Mucosa of descending colon (tissue), 3 donors: ENCODE measurements around the gene DNASE1L3. TPM values are rescaled to one million over a fixed set of nuclear protein-coding genes. Genes with fewer than 3 reads are reported as not detected.
"Not testable (repeated sequence)": the region's sequence is repeated elsewhere in the genome, so short reads cannot be mapped to it uniquely, and the experiment has no call there.

Experiments
- ATAC-seq: fragments of 200-7000 bp; cut with Tn5 transposase; one replicate; pipeline ENCODE4 v1.9.1; 2020; ENCODE audit warnings: mild to moderate bottlenecking, moderate library complexity
- DNase-seq, 3 donors: peaks; one replicate each; pipeline ENCODE4 v3.0.0-alpha.2; 2020
- H3K36me3 ChIP-seq: fragments of 200-600 bp; one replicate; pipeline ENCODE4 v1.8.0; 2021; ENCODE audit warnings: low read depth, mild to moderate bottlenecking
- H3K4me1 ChIP-seq: fragments of 200-600 bp; one replicate; pipeline ENCODE4 v1.8.0; 2021; ENCODE audit warnings: low read depth, mild to moderate bottlenecking
- H3K4me3 ChIP-seq: fragments of 200-600 bp; one replicate; pipeline ENCODE4 v1.8.0; 2021; ENCODE audit warnings: mild to moderate bottlenecking
- H3K9me3 ChIP-seq: fragments of 200-600 bp; one replicate; pipeline ENCODE4 v1.8.0; 2021; ENCODE audit warnings: mild to moderate bottlenecking
- intact Hi-C, 2 donors: fragments of 100-400 bp; cut with DNase I in 1 of 2; cut with micrococcal nuclease in 1 of 2; formaldehyde crosslinking; loops; one replicate each; pipeline versions ENCODE4 v1.11.0 to v1.11.1; 2022; cut with DNase I, micrococcal nuclease
- total RNA-seq, 3 donors: library from RNA; stranded (reverse); fragmentation: NEBNext Ultra II Directional in 2 of 3; extraction: Animal tissue kit (Norgen Biotek cat#: 25700) in 2 of 3; gene quantifications; one replicate each; pipeline versions ENCODE4 v1.2.1 to v1.2.4, GENCODE V29; 2021 to 2023
- TF ChIP-seq, protein P1 (sequence below): fragments of 200-600 bp; IDR thresholded peaks from one replicate; pipeline ENCODE4 v1.8.0; 2022; ENCODE audit warnings: antibody characterized with exemption, mild to moderate bottlenecking
- donor health status: DM: no; HTN: no; CAD: no; lungs with moderate emphysema.
- donor health status: DM: no; HTN: no; CAD: no.
- donor health status: DM: no; HTN: yes; CAD: no.

The DNASE1L3 gene
- total RNA-seq, 3 donors from 2014 or later, result 3.3 to 9.6 (median 9.0) TPM

GRCh38 chr3:58230876-58231552 is 20.2 kb upstream of the DNASE1L3 start:
- Histone ChIP-seq H3K9me3 (no peaks in the 10 kb centered on the region), H3K4me3 (no peak overlapping the region), H3K4me1 (no peaks in the 10 kb centered on the region), H3K36me3 (no peaks in the 10 kb centered on the region)
- ATAC-seq, result no peak
- intact Hi-C loops, result no loop called here
- TF ChIP-seq, protein P1, sequence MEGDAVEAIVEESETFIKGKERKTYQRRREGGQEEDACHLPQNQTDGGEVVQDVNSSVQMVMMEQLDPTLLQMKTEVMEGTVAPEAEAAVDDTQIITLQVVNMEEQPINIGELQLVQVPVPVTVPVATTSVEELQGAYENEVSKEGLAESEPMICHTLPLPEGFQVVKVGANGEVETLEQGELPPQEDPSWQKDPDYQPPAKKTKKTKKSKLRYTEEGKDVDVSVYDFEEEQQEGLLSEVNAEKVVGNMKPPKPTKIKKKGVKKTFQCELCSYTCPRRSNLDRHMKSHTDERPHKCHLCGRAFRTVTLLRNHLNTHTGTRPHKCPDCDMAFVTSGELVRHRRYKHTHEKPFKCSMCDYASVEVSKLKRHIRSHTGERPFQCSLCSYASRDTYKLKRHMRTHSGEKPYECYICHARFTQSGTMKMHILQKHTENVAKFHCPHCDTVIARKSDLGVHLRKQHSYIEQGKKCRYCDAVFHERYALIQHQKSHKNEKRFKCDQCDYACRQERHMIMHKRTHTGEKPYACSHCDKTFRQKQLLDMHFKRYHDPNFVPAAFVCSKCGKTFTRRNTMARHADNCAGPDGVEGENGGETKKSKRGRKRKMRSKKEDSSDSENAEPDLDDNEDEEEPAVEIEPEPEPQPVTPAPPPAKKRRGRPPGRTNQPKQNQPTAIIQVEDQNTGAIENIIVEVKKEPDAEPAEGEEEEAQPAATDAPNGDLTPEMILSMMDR, result no peak
- no peak for DNase-seq

DNA sequence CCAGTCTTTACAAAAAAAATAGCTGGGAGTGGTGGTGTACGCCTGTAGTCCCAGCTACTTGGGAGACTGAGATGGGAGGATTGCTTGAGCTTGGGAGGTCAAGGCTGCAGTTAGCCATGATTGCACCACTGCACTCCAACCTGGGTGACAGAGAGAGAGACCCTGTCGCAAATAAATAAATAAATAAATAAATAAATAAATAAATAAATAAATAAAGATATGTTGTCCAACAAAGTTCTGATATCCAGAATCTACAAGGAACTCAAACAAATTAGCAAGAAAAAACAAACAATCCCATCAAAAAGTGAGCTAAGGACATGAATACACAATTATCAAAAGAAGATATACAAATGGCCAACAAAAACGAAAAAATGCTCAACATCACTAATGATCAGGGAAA is 17.2 kb upstream of the DNASE1L3 start:
- intact Hi-C loops, H3K36me3 ChIP-seq, ATAC-seq, H3K4me1 ChIP-seq, H3K4me3 ChIP-seq, H3K9me3 ChIP-seq, DNase-seq: not testable (repeated sequence)

- ATAC-seq (no peak), DNase-seq (no peak)
- intact Hi-C loops, result no loop called here
Observed at GRCh38 chr3:58223855-58224254, 13.1 kb upstream of the DNASE1L3 start.

DNA sequence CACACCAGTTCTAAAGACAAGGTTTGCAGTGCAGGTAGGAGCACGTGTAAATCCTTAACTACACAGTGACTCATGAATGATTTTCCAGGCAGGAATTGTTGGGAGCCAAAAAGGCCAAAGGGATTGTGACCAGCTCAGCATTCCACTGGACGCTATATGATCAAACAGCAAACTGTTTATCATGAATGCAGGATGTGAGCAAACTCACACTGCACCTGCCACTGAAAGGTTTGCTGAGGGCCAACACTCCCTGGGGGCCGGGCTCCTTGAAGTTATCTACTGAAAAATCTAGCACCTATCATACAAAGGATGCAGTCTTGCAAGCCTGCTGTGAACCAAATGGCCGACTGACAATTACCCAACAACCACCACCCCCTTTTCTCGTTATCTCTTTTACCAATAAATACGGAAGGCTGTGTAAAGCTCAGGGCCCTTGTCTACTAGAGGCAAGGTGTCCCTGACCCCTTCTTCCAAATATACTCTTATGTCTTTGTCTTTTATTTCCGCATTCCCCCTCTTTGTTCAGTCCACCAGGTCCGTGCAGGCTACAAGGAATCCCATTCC is 11.5 kb upstream of the DNASE1L3 start:
- DNase-seq (no peak), ATAC-seq (peak; percentile 52)
- TF ChIP-seq, protein P1, result no peak
- Histone ChIP-seq H3K4me3 (no peak overlapping the region), H3K36me3 (no peaks in the 10 kb centered on the region), H3K4me1 (no peaks in the 10 kb centered on the region), H3K9me3 (no peaks in the 10 kb centered on the region)
- intact Hi-C loops, result no loop called here

More at GRCh38 chr3:58223855-58224254, 13.1 kb upstream of the DNASE1L3 start:
- Histone ChIP-seq H3K36me3 (no peaks in the 10 kb centered on the region), H3K4me3 (no peak overlapping the region), H3K9me3 (no peaks in the 10 kb centered on the region), H3K4me1 (no peaks in the 10 kb centered on the region)
- TF ChIP-seq, protein P1, result no peak

DNA sequence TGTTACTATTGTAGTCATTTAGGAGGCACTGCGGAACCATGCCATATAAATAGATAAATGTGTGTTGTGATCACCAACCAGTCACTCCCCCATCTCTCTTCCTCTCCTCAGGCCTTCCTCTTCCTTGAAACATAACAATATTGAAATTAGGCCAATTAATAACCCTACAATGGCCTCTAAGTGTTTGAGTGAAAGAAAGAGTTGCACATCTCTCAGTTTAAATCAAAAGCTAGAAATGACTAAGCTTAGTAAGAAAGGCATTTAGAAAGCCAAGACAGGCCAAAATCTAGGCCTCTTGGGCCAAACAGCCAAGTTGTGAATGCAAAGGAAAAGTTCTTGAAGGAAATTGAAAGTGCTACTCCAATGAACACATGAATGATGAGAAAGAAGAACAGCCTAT is 8.1 kb upstream of the DNASE1L3 start:
- Histone ChIP-seq H3K9me3 (no peaks in the 10 kb centered on the region), H3K4me3 (no peak overlapping the region), H3K4me1 (no peaks in the 10 kb centered on the region), H3K36me3 (no peaks in the 10 kb centered on the region)
- intact Hi-C loops, result no loop called here
- no peak for DNase-seq
- no peak for ATAC-seq
- TF ChIP-seq, protein P1, result no peak

- TF ChIP-seq, protein P1, result peak; percentile 64
- Histone ChIP-seq H3K36me3 (no peaks in the 10 kb centered on the region), H3K4me1 (no peaks in the 10 kb centered on the region), H3K4me3 (no peak overlapping the region), H3K9me3 (no peaks in the 10 kb centered on the region)
- intact Hi-C loops, result no loop called here
- DNase-seq, result peak; percentile 61 to 68 (median 64)
- peak; percentile 93 for ATAC-seq
Observed at GRCh38 chr3:58217209-58217811, 6.5 kb upstream of the DNASE1L3 start.
